TTC549 (cell line): ENCODE results near the gene ZFHX2.

Experiments used
- FAIRE-seq: peaks from 2 replicates; lab custom pipeline; 2012; peaks lifted over from hg19 to GRCh38; lab: Jason Lieb, UNC

ZFHX2 gene

DNA sequence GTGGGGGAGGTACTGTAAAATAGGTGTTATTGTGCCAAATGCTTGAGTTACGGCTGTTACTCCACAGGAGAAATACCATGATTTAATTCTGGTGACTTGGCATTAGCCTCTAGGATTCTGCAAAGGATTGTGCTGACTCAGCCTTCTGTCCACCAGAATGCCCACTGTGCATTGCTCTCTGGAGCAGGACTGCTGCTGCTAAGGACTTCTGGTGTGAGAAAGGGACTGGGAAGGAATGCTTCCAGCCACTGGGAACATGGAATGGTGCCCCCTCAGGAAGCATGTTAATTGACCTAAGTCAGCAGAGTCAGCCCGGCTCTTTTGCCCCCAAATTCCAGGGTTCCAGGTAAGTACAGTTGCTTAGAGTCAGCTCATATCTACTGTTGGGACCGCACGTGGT is 32.9 kb downstream of the ZFHX2 start:
- no peak for FAIRE-seq

GRCh38 chr14:23517650-23518326 is 33.8 kb downstream of the ZFHX2 start:
- no peak for FAIRE-seq

DNA sequence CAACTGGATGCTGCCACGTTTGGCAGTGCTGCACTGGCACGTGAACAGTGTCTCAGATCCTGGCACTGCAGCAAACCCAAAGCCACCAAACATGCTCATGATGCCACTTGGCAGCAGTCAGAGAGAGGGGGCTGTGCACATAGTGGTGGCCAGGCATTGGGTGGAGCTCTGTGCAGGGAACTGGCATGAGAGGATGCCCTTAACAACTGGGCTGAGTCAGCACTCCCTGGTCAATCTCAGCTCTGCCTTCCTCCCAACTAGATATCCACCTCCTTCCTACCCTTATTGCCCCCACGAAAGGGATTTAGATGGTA is 37.0 kb downstream of the ZFHX2 start:
- no peak for FAIRE-seq

DNA sequence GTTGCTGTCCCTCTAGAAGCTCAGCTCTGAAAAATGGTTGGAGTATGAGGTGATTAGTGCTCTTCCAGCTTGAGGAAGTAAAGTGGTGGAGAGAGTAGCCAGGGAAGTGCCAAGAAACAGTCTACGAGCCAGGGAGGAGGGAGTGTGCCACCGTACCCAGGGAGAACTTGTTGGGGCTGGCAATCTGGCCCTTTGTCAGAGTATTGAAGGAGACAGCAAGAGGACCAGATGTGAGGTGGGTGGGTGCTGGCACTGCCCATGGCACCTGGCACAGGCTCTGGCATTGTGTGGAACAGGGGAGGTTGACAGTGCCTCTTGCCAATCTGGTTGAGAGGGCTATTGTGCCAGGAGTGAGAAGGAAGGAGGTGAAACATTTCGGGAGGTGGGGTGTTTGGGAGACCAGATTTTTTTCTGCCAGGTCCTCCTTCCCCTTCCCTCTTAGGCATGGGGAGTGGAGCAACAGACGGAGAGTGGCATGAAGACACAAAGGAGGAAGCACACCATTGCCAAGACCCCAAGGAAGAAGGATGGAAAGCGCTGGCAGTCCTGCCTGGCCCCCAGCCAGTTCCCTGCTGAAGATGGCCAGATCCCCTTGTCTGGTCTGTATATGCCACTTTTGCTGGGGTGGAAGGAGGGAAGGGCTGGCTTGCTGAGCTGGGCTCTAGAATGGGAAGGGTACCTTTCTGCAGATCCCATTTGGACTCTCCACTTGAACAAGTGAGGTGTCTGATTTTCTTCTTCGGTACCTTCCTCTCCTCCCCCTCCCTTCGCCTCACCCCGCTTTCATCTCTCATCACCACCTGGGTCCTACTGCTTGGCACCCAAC is 37.5 kb downstream of the ZFHX2 start:
- FAIRE-seq: no peak

- FAIRE-seq: no peak
These were observed 38.4 kb downstream of the ZFHX2 start for GRCh38 chr14:23513005-23513817.

DNA sequence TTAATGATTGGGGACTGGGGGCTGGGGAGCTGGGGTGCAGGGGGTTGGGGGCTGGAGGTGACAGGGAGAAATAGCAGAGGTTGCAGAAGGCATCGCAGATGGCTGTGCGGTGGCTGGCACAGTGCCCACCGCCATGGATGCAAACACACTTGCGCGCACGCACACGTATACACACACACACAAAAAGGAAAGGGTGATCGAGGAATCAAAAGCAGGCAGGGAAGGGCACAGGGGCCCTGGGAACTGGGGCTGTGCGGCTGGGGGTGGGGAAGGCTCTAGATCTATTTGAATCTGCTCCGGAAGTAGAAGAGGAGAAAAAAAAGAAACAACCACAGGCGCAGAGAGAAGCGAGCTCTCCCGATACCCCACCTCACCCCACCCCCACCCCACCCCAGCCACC is 39.4 kb downstream of the ZFHX2 start:
- FAIRE-seq: no peak

DNA sequence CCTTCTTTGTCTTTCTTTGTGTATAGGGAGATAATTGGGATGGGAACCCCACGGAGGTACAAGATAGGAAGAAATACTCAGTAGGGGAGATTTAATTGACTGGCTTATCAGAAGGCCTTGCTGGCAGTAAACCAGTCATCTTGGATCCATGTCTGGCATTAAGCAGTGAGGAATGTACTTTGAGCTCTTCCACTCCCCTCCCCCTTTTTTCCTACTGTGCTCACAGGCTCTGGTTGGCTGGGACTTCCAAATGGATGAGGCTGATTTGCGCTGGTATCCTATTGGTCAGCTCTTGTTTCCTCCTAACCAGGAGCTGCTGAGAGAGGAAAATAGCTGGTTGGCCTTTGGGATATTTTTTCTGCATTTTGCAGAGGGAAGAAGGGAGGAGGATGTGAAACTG is 57.3 kb downstream of the ZFHX2 start:
- no peak for FAIRE-seq

- FAIRE-seq: no peak
These were observed 58.8 kb downstream of the ZFHX2 start for GRCh38 chr14:23492618-23493272.

- no peak for FAIRE-seq
These were observed 64.3 kb downstream of the ZFHX2 start for GRCh38 chr14:23487216-23487615.

DNA sequence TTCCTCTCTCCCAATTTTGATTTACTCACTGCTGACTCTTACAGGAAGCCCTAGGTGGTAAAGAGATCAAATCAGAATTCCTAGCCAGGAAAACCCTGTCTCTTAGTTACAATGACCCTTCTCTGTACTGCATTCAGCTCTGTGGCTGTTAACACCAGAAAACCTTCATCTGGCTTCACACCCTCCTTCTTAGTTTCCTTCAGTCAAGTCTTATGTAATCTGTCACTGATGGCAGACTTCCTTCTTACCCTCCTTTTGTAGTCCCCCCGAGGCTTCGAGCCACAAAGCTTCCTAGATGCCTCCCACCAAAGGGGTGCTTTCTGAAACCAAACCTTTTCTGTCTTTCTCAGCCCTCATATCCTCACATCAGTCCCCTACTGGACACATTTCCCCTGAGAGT is 65.5 kb downstream of the ZFHX2 start:
- no peak for FAIRE-seq

GRCh38 chr14:23485326-23485725 is 66.2 kb downstream of the ZFHX2 start:
- FAIRE-seq: no peak

- no peak for FAIRE-seq
These were observed 68.2 kb downstream of the ZFHX2 start for GRCh38 chr14:23483236-23483854.

DNA sequence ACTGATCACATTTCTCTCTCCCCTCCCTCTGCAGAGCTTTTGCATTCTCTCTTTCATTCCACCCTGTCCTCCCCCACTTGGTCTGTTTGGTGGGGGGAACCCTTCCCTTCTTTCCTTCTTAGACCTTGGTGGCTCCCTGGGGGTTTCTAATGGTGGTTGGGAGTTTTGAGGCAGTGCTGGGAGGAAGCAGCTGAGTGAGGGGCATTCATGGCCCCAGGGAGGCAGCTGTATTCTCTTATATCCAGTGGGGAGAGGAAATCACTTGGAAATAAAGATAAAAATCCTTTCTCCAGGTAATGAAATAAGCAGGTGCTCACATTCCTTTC is 68.8 kb downstream of the ZFHX2 start:
- no peak for FAIRE-seq

GRCh38 chr14:23481979-23482822 is 69.4 kb downstream of the ZFHX2 start:
- FAIRE-seq: no peak

DNA sequence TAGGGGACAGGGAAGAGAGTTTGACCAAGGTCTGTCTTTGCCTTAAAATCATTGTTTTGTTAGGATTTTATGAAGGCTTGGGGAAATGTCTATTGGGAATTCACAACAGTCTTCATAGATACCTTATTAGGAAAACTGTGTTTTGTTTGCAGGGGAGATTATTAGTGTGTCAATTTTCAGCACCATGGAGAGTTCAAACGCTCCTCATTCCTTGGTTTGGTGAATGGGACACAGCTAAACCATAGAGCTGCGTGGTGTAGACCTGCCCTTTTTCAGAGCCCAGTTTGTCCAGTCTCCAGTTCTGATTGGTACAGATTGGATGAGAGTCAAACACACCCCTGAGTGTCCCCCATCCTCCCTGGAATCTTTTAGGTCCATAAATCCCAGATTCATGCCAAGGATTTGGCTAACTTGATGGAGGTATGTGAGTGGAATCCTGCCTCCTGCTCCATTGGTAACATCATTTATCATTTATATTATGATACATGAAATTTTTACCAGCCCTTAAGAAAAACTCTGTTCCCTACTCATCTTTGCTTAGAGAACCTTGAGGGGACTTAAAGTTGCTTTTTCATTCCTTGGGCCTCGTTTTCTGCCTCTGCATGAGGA is 70.1 kb downstream of the ZFHX2 start:
- no peak for FAIRE-seq

DNA sequence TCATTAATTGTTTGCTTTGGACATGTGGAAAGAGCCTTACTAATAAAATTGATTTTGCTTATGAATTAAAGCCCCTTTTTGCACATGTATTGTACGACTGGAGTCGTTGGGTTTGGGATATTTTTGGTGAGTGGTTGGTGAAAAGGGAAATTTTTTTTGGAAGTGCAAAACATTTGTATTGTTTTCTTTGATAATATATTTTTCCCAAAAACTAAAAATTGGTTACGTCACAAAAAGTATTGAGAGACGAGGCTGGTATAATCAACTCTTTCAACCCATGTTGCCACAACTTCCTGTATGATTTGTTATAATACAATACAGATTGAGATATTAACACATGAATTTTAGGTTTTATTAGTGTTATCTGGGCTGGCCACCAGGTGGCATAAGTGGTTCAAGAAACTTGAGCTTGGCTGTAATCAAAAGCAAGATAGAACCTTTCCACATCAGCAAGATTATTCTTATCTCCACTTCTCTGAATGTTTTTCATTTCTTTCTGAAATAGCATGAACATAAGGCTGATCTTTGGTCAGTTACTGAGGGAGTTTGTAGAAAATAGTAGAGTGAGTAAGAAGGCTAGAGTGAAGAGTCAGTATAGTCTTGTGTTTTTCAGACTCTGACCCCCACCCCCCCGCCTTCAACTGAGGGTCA is 73.3 kb downstream of the ZFHX2 start:
- peak; percentile 70 for FAIRE-seq

DNA sequence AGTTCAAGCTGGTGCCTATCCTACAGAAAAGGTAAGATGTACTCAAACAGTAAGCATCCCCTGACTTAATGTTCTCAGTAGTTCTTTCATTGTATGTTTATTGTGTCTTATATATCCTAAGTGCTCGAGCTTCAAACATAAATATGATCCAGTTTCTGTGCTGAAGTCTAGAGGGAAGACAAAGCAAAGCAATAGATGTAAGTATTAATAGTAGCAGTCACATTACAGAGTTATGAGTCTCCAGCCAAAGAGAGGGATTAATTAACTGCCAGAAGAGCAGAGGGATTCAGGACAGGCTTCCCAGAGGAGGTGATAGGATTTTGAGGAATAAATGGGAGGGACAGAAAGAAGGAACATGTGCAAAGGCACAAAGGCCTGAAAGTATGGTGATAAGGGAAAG is 80.6 kb downstream of the ZFHX2 start:
- FAIRE-seq: no peak
